ENCODE data around the gene ARL5C. TPM values are rescaled to one million over a fixed set of nuclear protein-coding genes. Genes with fewer than 3 reads are reported as not detected.
A peak's percentile ranks its signal among the peaks of the same experiment; 100 is the strongest.

The ARL5C gene
- total RNA-seq, 1 donor from 2014 or later: not detected

DNA sequence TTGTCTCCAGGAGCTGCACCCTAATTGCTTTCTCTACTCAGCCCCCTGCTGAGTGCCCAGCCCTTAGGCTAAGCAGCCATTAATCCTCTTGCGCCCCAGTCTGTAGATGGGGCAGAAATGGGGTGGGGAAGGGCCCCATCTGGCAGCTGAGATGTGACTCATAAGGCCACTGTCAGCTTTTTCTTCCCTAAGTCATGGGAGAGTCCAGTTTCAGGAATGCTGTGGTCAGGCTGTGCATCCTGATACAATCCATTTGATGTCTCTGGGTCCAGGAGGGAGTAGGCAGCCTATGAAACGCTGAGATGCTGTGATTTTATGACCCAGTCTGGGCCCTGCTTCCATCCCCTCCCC is 26.8 kb downstream of the ARL5C start:
- Mint-ChIP-seq H3K36me3 (ENCODE audit: insufficient read depth) (no peaks in the 10 kb centered on the region), H3K27ac (no peak overlapping the region), H3K9me3 (ENCODE audit: low read depth) (peaks cover 3% of the 10 kb centered on the region), H3K4me1 (ENCODE audit: low read depth) (no peaks in the 10 kb centered on the region), H3K4me3 (ENCODE audit: low read depth) (no peak overlapping the region), H3K27me3 (peaks cover 7% of the 10 kb centered on the region)
- DNase-seq (ENCODE audit: low spot score, unreplicated experiment): no peak
- TF ChIP-seq CTCF (IDR thresholded peaks at IDR 0.05; ENCODE audit: unreplicated experiment): no peak

- H3K27me3 Mint-ChIP-seq: peaks cover 7% of the 10 kb centered on the region
- no peaks in the 10 kb centered on the region for H3K36me3 Mint-ChIP-seq (ENCODE audit: insufficient read depth)
- no peak for TF ChIP-seq CTCF (IDR thresholded peaks at IDR 0.05; ENCODE audit: unreplicated experiment)
- H3K27ac Mint-ChIP-seq: no peak overlapping the region
- H3K4me3 Mint-ChIP-seq (ENCODE audit: low read depth): no peak overlapping the region
- no peak for DNase-seq (ENCODE audit: low spot score, unreplicated experiment)
- peaks cover 3% of the 10 kb centered on the region for H3K9me3 Mint-ChIP-seq (ENCODE audit: low read depth)
- H3K4me1 Mint-ChIP-seq (ENCODE audit: low read depth): no peaks in the 10 kb centered on the region
Observed at GRCh38 chr17:39138431-39139160, 27.4 kb downstream of the ARL5C start.

DNA sequence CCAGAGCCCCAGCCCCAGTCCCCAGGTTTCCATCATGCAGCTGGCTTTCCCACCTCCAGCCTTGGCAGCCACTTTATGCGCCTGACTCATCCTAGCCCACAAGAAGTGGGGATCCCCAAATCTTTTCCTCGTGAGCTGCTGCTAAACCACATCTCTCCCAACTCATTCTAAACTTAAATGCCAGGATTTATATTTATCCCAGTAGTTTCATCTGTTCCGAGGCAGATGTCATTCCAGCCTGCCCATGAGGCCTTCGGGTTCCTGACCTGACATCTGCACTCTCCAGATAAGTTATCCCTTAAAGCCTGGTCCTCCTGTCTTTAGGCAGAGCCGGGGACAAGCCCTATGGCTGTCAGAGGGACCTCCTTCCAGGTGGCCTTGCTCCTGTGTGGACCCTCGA is 31.1 kb downstream of the ARL5C start:
- Mint-ChIP-seq H3K4me3 (ENCODE audit: low read depth) (no peak overlapping the region), H3K9me3 (ENCODE audit: low read depth) (no peaks in the 10 kb centered on the region), H3K36me3 (ENCODE audit: insufficient read depth) (no peaks in the 10 kb centered on the region), H3K27ac (no peak overlapping the region), H3K27me3 (peaks cover 7% of the 10 kb centered on the region), H3K4me1 (ENCODE audit: low read depth) (no peaks in the 10 kb centered on the region)
- TF ChIP-seq CTCF (IDR thresholded peaks at IDR 0.05; ENCODE audit: unreplicated experiment): no peak
- no peak for DNase-seq (ENCODE audit: low spot score, unreplicated experiment)

DNA sequence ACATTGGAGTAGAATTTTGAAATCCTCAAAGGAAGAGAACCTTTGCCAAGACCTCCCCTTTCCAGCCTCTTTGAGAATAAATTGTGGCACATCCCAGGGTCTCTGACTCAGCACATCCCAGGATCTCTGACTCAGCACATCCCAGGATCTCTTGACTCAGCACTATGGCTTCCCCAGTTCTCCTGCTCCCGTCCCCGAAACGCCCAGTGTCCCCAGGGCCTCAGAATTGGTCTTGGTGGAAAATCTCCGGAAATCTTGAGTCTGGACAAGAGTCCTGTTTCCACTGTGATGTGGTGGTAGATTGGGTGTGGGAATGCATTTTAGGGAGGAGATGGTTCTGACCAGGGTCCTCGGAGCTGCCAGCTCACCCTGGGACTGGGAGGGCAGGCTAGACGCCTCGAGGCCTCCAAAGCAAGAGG is 33.8 kb downstream of the ARL5C start:
- Mint-ChIP-seq H3K27me3 (peaks cover 7% of the 10 kb centered on the region), H3K4me1 (ENCODE audit: low read depth) (no peaks in the 10 kb centered on the region), H3K27ac (peak overlapping the region; percentile 1), H3K4me3 (ENCODE audit: low read depth) (no peak overlapping the region), H3K36me3 (ENCODE audit: insufficient read depth) (no peaks in the 10 kb centered on the region), H3K9me3 (ENCODE audit: low read depth) (no peaks in the 10 kb centered on the region)
- no peak for DNase-seq (ENCODE audit: low spot score, unreplicated experiment)
- no peak for TF ChIP-seq CTCF (IDR thresholded peaks at IDR 0.05; ENCODE audit: unreplicated experiment)

DNA sequence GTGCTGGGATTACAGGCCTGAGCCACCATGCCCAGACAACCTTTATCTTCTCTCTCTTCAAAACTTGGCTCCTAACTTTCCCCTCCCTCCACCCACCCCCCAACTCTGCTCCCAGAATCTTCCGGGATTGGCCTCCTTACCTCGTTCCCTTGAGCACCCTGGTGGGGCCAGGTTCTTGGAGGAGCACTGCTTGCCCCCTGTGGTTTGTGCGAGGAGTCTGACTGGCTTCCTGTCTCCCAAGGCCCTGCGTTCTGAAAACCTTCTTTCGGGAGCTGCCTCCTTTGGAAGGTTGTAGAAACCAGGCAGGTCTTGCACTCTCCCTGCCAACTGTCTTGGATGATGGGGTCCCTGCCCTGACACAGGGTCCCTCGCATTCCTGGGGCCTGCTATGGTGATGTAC is 34.3 kb downstream of the ARL5C start:
- peaks cover 3% of the 10 kb centered on the region for H3K27me3 Mint-ChIP-seq
- no peaks in the 10 kb centered on the region for H3K9me3 Mint-ChIP-seq (ENCODE audit: low read depth)
- DNase-seq (ENCODE audit: low spot score, unreplicated experiment): no peak
- no peak overlapping the region for H3K27ac Mint-ChIP-seq
- H3K4me3 Mint-ChIP-seq (ENCODE audit: low read depth): no peak overlapping the region
- H3K4me1 Mint-ChIP-seq (ENCODE audit: low read depth): no peaks in the 10 kb centered on the region
- H3K36me3 Mint-ChIP-seq (ENCODE audit: insufficient read depth): no peaks in the 10 kb centered on the region
- no peak for TF ChIP-seq CTCF (IDR thresholded peaks at IDR 0.05; ENCODE audit: unreplicated experiment)

Data from progenitor cell of endocrine pancreas (in vitro differentiated cells).